ENCODE data around the gene ZNF135. TPM values are rescaled to one million over a fixed set of nuclear protein-coding genes. Genes with fewer than 3 reads are reported as not detected.

Gene ZNF135
- polyA plus RNA-seq (2013), result 2.9 and 3.0 TPM in 2 replicates

- Histone ChIP-seq H2BK12ac (ENCODE audit: low read length) (no peak within 1 kb of the TSS), H2BK5ac (ENCODE audit: low read depth, low read length, poor library complexity) (no peak within 1 kb of the TSS), H4K12ac (ENCODE audit: low read depth, low read length) (peak within 1 kb of the TSS; percentile 99), H2AFZ (ENCODE audit: insufficient read depth, low read length, poor library complexity) (peak within 1 kb of the TSS; percentile 88), H3K4me3 (ENCODE audit: low read depth, low read length) (peak within 1 kb of the TSS; percentile 70), H3K4me1 (ENCODE audit: control insufficient read depth in 1 of 2, insufficient read depth in 2 of 2, low read length in 2 of 2) (peaks cover 3 to 11% of the 10 kb centered on the region in 2 experiments), H3K27me3 (ENCODE audit: insufficient read depth, low read length) (no peaks in the 10 kb centered on the region), H2AK5ac (ENCODE audit: low read length) (peak within 1 kb of the TSS; percentile 11), H3K14ac (ENCODE audit: low read length) (peak within 1 kb of the TSS; percentile 88), H3K9me3 (ENCODE audit: insufficient read depth, low read depth, low read length) (peaks cover 45% of the 10 kb centered on the region), H3K79me2 (ENCODE audit: control insufficient read depth, insufficient read depth, low read length, poor library complexity) (no peaks in the 10 kb centered on the region), H3K27ac (ENCODE audit: low read depth, low read length) (no peak within 1 kb of the TSS), H3K79me1 (ENCODE audit: low read length) (peaks cover 7% of the 10 kb centered on the region), H3K4me2 (ENCODE audit: low read length) (peak within 1 kb of the TSS; percentile 59), H3K9ac (ENCODE audit: low read length) (no peak within 1 kb of the TSS), H3K36me3 (ENCODE audit: control insufficient read depth in 1 of 2, insufficient read depth in 2 of 2, low read length in 2 of 2) (peaks cover 5 to 13% of the 10 kb centered on the region in 2 experiments), H4K8ac (ENCODE audit: low read depth, low read length) (peak within 1 kb of the TSS; percentile 99), H2BK120ac (ENCODE audit: insufficient read depth, low read length, poor library complexity) (peak within 1 kb of the TSS; percentile 14), H4K91ac (ENCODE audit: low read depth, low read length) (peak within 1 kb of the TSS; percentile 78), H3K23ac (ENCODE audit: low read length) (no peak within 1 kb of the TSS), H3K18ac (ENCODE audit: low read length) (peak within 1 kb of the TSS; percentile 85), H3K4ac (ENCODE audit: low read depth, low read length) (peak within 1 kb of the TSS; percentile 41)
- no CpG with 5 or more reads among the region's 62 CpGs for WGBS (ENCODE audit: extremely low coverage, insufficient coverage, insufficient read length)
- peak in 1 of 2 donors; percentile 54 for DNase-seq
Observed at GRCh38 chr19:58059003-58059670, at the start of gene ZNF135. Gene ZNF135 (plus strand): TSS chr19:58059282. CDS start chr19:58060003, 721 bp downstream.

GRCh38 chr19:58009301-58009665 is 49.8 kb upstream of the ZNF135 start:
- Histone ChIP-seq H2AK5ac (ENCODE audit: low read length) (no peak overlapping the region), H2BK5ac (ENCODE audit: low read depth, low read length, poor library complexity) (no peak overlapping the region), H2AFZ (ENCODE audit: insufficient read depth, low read length, poor library complexity) (no peak overlapping the region), H3K79me2 (ENCODE audit: control insufficient read depth, insufficient read depth, low read length, poor library complexity) (no peaks in the 10 kb centered on the region), H3K27ac (ENCODE audit: low read depth, low read length) (no peak overlapping the region), H3K18ac (ENCODE audit: low read length) (no peak overlapping the region), H3K9me3 (ENCODE audit: insufficient read depth, low read depth, low read length) (peaks cover 36% of the 10 kb centered on the region), H3K4me2 (ENCODE audit: low read length) (peak overlapping the region; percentile 58), H3K36me3 (ENCODE audit: control insufficient read depth in 1 of 2, insufficient read depth in 2 of 2, low read length in 2 of 2) (peaks cover 9 to 12% of the 10 kb centered on the region in 2 experiments), H2BK120ac (ENCODE audit: insufficient read depth, low read length, poor library complexity) (no peak overlapping the region), H3K4me3 (ENCODE audit: low read depth, low read length) (peak overlapping the region; percentile 59), H3K79me1 (ENCODE audit: low read length) (no peaks in the 10 kb centered on the region), H3K27me3 (ENCODE audit: insufficient read depth, low read length) (no peaks in the 10 kb centered on the region), H3K14ac (ENCODE audit: low read length) (no peak overlapping the region), H3K9ac (ENCODE audit: low read length) (no peak overlapping the region), H3K4ac (ENCODE audit: low read depth, low read length) (no peak overlapping the region), H4K8ac (ENCODE audit: low read depth, low read length) (no peak overlapping the region), H3K23ac (ENCODE audit: low read length) (no peak overlapping the region), H4K91ac (ENCODE audit: low read depth, low read length) (no peak overlapping the region), H4K12ac (ENCODE audit: low read depth, low read length) (no peak overlapping the region), H2BK12ac (ENCODE audit: low read length) (no peak overlapping the region), H3K4me1 (ENCODE audit: control insufficient read depth in 1 of 2, insufficient read depth in 2 of 2, low read length in 2 of 2) (peaks cover 2 to 3% of the 10 kb centered on the region in 2 experiments)
- no CpG with 5 or more reads among the region's 21 CpGs for WGBS (ENCODE audit: extremely low coverage, insufficient coverage, insufficient read length)
- no peak for DNase-seq

- H3K27ac ChIP-seq (ENCODE audit: low read depth, low read length), result no peak overlapping the region
- DNase-seq, result peak; percentile 69 to 71
- H3K14ac ChIP-seq (ENCODE audit: low read length), result no peak overlapping the region
- H3K4me3 ChIP-seq (ENCODE audit: low read depth, low read length), result peak overlapping the region; percentile 59
- H4K12ac ChIP-seq (ENCODE audit: low read depth, low read length), result no peak overlapping the region
- no peak overlapping the region for H2BK12ac ChIP-seq (ENCODE audit: low read length)
- peak overlapping the region; percentile 8 for H4K8ac ChIP-seq (ENCODE audit: low read depth, low read length)
- no peak overlapping the region for H4K91ac ChIP-seq (ENCODE audit: low read depth, low read length)
- no peaks in the 10 kb centered on the region for H3K79me2 ChIP-seq (ENCODE audit: control insufficient read depth, insufficient read depth, low read length, poor library complexity)
- peaks cover 33% of the 10 kb centered on the region for H3K9me3 ChIP-seq (ENCODE audit: insufficient read depth, low read depth, low read length)
- H2BK120ac ChIP-seq (ENCODE audit: insufficient read depth, low read length, poor library complexity), result no peak overlapping the region
- no peaks in the 10 kb centered on the region for H3K27me3 ChIP-seq (ENCODE audit: insufficient read depth, low read length)
- peaks cover 6 to 10% of the 10 kb centered on the region in 2 experiments for H3K36me3 ChIP-seq (ENCODE audit: control insufficient read depth in 1 of 2, insufficient read depth in 2 of 2, low read length in 2 of 2)
- no peaks in the 10 kb centered on the region for H3K79me1 ChIP-seq (ENCODE audit: low read length)
- peak overlapping the region; percentile 58 for H3K4me2 ChIP-seq (ENCODE audit: low read length)
- no peak overlapping the region for H2AK5ac ChIP-seq (ENCODE audit: low read length)
- no CpG with 5 or more reads among the region's 41 CpGs for WGBS (ENCODE audit: extremely low coverage, insufficient coverage, insufficient read length)
- H3K9ac ChIP-seq (ENCODE audit: low read length), result no peak overlapping the region
- no peak overlapping the region for H2AFZ ChIP-seq (ENCODE audit: insufficient read depth, low read length, poor library complexity)
- H2BK5ac ChIP-seq (ENCODE audit: low read depth, low read length, poor library complexity), result no peak overlapping the region
- peaks cover 0 to 2% of the 10 kb centered on the region in 2 experiments for H3K4me1 ChIP-seq (ENCODE audit: control insufficient read depth in 1 of 2, insufficient read depth in 2 of 2, low read length in 2 of 2)
- no peak overlapping the region for H3K18ac ChIP-seq (ENCODE audit: low read length)
- no peak overlapping the region for H3K4ac ChIP-seq (ENCODE audit: low read depth, low read length)
- H3K23ac ChIP-seq (ENCODE audit: low read length), result no peak overlapping the region
Observed at GRCh38 chr19:58009666-58010301, 49.3 kb upstream of the ZNF135 start.

GRCh38 chr19:58010507-58010906 is 48.6 kb upstream of the ZNF135 start:
- H3K9me3 ChIP-seq (ENCODE audit: insufficient read depth, low read depth, low read length), result peaks cover 35% of the 10 kb centered on the region
- no peak overlapping the region for H4K8ac ChIP-seq (ENCODE audit: low read depth, low read length)
- H3K27me3 ChIP-seq (ENCODE audit: insufficient read depth, low read length), result no peaks in the 10 kb centered on the region
- no peak overlapping the region for H3K4ac ChIP-seq (ENCODE audit: low read depth, low read length)
- H3K36me3 ChIP-seq (ENCODE audit: control insufficient read depth in 1 of 2, insufficient read depth in 2 of 2, low read length in 2 of 2), result peaks cover 6 to 10% of the 10 kb centered on the region in 2 experiments
- no peak overlapping the region for H2BK120ac ChIP-seq (ENCODE audit: insufficient read depth, low read length, poor library complexity)
- H4K12ac ChIP-seq (ENCODE audit: low read depth, low read length), result no peak overlapping the region
- peaks cover 0 to 2% of the 10 kb centered on the region in 2 experiments for H3K4me1 ChIP-seq (ENCODE audit: control insufficient read depth in 1 of 2, insufficient read depth in 2 of 2, low read length in 2 of 2)
- no CpG with 5 or more reads among the region's 22 CpGs for WGBS (ENCODE audit: extremely low coverage, insufficient coverage, insufficient read length)
- H4K91ac ChIP-seq (ENCODE audit: low read depth, low read length), result no peak overlapping the region
- no peaks in the 10 kb centered on the region for H3K79me2 ChIP-seq (ENCODE audit: control insufficient read depth, insufficient read depth, low read length, poor library complexity)
- H2AK5ac ChIP-seq (ENCODE audit: low read length), result no peak overlapping the region
- H3K9ac ChIP-seq (ENCODE audit: low read length), result no peak overlapping the region
- no peak overlapping the region for H3K27ac ChIP-seq (ENCODE audit: low read depth, low read length)
- H3K18ac ChIP-seq (ENCODE audit: low read length), result no peak overlapping the region
- no peak overlapping the region for H2AFZ ChIP-seq (ENCODE audit: insufficient read depth, low read length, poor library complexity)
- H3K4me3 ChIP-seq (ENCODE audit: low read depth, low read length), result no peak overlapping the region
- H3K4me2 ChIP-seq (ENCODE audit: low read length), result no peak overlapping the region
- no peaks in the 10 kb centered on the region for H3K79me1 ChIP-seq (ENCODE audit: low read length)
- DNase-seq, result no peak
- H2BK12ac ChIP-seq (ENCODE audit: low read length), result no peak overlapping the region
- no peak overlapping the region for H2BK5ac ChIP-seq (ENCODE audit: low read depth, low read length, poor library complexity)
- no peak overlapping the region for H3K14ac ChIP-seq (ENCODE audit: low read length)
- no peak overlapping the region for H3K23ac ChIP-seq (ENCODE audit: low read length)

Measured in trophoblast cell (in vitro differentiated cells and primary cell).